ENCODE measurements around the gene TMEM184A. TPM values are rescaled to one million over a fixed set of nuclear protein-coding genes. Genes with fewer than 3 reads are reported as not detected.

TMEM184A gene
- total and polyA plus RNA-seq, 2 of the 13 experiments (the other 11 are each of a cell fraction or from before 2014, with no cell fraction given) = 9.5 to 20.4 TPM

GRCh38 chr7:1509226-1509625 is 46.8 kb downstream of the TMEM184A start:
- Histone ChIP-seq H2AFZ (ENCODE audit: low read length) (no peak overlapping the region), H3K36me3 (replicated peaks in 1 of 2; ENCODE audit: control insufficient read depth in 1 of 2, insufficient read depth in 2 of 2, low read length in 2 of 2) (no peaks in the 10 kb centered on the region), H3K9me3 (ENCODE audit: low read length) (no peaks in the 10 kb centered on the region), H3K4me3 (replicated peaks in 1 of 3; ENCODE audit: insufficient read depth in 1 of 3, low read depth in 2 of 3, low read length in 3 of 3) (no peak overlapping the region), H3K4me1 (ENCODE audit: insufficient read depth, low read length) (peaks cover 65% of the 10 kb centered on the region), H3K79me2 (ENCODE audit: insufficient read depth, low read length) (no peaks in the 10 kb centered on the region), H3K4me2 (ENCODE audit: low read depth, low read length) (no peak overlapping the region), H4K20me1 (ENCODE audit: insufficient read depth, low read length) (no peaks in the 10 kb centered on the region), H3K9ac (ENCODE audit: insufficient read depth, low read depth, low read length) (no peak overlapping the region), H3K27me3 (ENCODE audit: control insufficient read depth in 1 of 2, insufficient read depth in 2 of 2, low read length in 2 of 2) (0 out of 5 replicates have a peak, but pooled peaks cover 0 to 2% of the 10 kb centered on the region in 2 experiments), H3K27ac (ENCODE audit: extremely low read length, insufficient read depth, low read length) (no peak overlapping the region)
- no TSS peak for BruUV-seq (replicated peaks)
- in situ Hi-C loops (cut with HindIII; ENCODE audit: extremely low pct_ligation_motif_present, low pct_unique_long_range_greater_than_20kb) = no loop called here
- FAIRE-seq (no peak), DNase-seq (ENCODE audit: low spot score) (no peak), ATAC-seq (no peak)
- POLR2A ChIA-PET = no interaction called here
- CTCF ChIA-PET (ENCODE audit: low intra/inter-chr PET ratio, low total read pairs) = no interaction called here
- 86% methylated on average over 9 of the region's 14 CpGs for WGBS (ENCODE audit: low lambda C conversion rate)
- TF ChIP-seq JARID2 (CRISPR knock-in tag; IDR thresholded peaks at IDR 0.05; ENCODE audit: insufficient replicate concordance) = no peak
- TF ChIP-seq ZNF768 (CRISPR knock-in tag; IDR thresholded peaks at IDR 0.05) = no peak
- TF ChIP-seq SOX13 (IDR thresholded peaks at IDR 0.05) = no peak
- TF ChIP-seq SOX13 (CRISPR knock-in tag; conservative IDR thresholded peaks at IDR 0.05 in 1 of 2, IDR thresholded peaks at IDR 0.05 in 1 of 2) = no peak
- no peak for TF ChIP-seq RAD51 (IDR thresholded peaks at IDR 0.05; ENCODE audit: borderline replicate concordance)
- TF ChIP-seq, protein P1, sequence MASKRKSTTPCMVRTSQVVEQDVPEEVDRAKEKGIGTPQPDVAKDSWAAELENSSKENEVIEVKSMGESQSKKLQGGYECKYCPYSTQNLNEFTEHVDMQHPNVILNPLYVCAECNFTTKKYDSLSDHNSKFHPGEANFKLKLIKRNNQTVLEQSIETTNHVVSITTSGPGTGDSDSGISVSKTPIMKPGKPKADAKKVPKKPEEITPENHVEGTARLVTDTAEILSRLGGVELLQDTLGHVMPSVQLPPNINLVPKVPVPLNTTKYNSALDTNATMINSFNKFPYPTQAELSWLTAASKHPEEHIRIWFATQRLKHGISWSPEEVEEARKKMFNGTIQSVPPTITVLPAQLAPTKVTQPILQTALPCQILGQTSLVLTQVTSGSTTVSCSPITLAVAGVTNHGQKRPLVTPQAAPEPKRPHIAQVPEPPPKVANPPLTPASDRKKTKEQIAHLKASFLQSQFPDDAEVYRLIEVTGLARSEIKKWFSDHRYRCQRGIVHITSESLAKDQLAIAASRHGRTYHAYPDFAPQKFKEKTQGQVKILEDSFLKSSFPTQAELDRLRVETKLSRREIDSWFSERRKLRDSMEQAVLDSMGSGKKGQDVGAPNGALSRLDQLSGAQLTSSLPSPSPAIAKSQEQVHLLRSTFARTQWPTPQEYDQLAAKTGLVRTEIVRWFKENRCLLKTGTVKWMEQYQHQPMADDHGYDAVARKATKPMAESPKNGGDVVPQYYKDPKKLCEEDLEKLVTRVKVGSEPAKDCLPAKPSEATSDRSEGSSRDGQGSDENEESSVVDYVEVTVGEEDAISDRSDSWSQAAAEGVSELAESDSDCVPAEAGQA (IDR thresholded peaks at IDR 0.05; ENCODE audit: low read depth) = no peak
- TF ChIP-seq, protein P1 (CRISPR knock-in tag; IDR thresholded peaks at IDR 0.05; ENCODE audit: borderline replicate concordance) = no peak
- no peak for TF ChIP-seq ZNF276 (CRISPR knock-in tag; IDR thresholded peaks at IDR 0.05; ENCODE audit: low read depth)
- no peak for TF ChIP-seq PBX3 (CRISPR knock-in tag; IDR thresholded peaks at IDR 0.05; ENCODE audit: borderline replicate concordance)
- no peak for TF ChIP-seq ZC3H13 (CRISPR knock-in tag; IDR thresholded peaks at IDR 0.05)
- TF ChIP-seq ELF3 (CRISPR knock-in tag; IDR thresholded peaks at IDR 0.05) = no peak
- TF ChIP-seq FOXJ3 (CRISPR knock-in tag; IDR thresholded peaks at IDR 0.05; ENCODE audit: borderline replicate concordance) = no peak
- TF ChIP-seq ZNF496 (CRISPR knock-in tag; IDR thresholded peaks at IDR 0.05; ENCODE audit: insufficient replicate concordance) = no peak
- intact Hi-C loops (cut with micrococcal nuclease; ENCODE audit: unreplicated experiment) = loop anchor here (5.0 kb wide), 1 partner anchor 473 kb away; no protein-coding TSS in a partner anchor

Data from HepG2 (cell line).